ENCODE results near the gene ITPRID1.

Gene ITPRID1

DNA sequence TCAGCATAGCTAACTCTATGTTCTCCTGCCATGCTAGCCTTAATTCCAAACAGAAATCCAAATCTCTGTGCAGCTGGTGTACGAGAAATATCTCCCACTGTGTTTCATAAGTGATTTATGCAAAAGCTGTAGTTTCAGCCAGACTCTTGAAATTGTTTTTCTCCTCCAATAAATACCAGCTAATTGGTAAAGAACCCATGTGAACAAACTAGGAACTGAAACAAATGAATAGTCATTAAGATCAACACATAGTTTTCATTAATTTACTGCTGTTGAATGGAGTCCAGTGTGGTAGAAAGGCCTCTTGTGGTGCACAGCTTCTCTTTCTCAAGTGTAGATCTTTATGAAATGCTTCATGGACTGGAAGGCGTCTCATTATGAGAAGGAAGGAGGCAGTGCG, 191.5 kb downstream of the ITPRID1 start:
- in situ Hi-C loops (cut with MboI; ENCODE audit: low sequenced_read_pairs, unreplicated experiment), result no loop called here
- no peak for DNase-seq (ENCODE audit: low spot score)
- TF ChIP-seq, protein P1, sequence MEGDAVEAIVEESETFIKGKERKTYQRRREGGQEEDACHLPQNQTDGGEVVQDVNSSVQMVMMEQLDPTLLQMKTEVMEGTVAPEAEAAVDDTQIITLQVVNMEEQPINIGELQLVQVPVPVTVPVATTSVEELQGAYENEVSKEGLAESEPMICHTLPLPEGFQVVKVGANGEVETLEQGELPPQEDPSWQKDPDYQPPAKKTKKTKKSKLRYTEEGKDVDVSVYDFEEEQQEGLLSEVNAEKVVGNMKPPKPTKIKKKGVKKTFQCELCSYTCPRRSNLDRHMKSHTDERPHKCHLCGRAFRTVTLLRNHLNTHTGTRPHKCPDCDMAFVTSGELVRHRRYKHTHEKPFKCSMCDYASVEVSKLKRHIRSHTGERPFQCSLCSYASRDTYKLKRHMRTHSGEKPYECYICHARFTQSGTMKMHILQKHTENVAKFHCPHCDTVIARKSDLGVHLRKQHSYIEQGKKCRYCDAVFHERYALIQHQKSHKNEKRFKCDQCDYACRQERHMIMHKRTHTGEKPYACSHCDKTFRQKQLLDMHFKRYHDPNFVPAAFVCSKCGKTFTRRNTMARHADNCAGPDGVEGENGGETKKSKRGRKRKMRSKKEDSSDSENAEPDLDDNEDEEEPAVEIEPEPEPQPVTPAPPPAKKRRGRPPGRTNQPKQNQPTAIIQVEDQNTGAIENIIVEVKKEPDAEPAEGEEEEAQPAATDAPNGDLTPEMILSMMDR (IDR thresholded peaks at IDR 0.05; ENCODE audit: borderline replicate concordance, control extremely low read depth, extremely low read depth, insufficient read depth, missing control alignments), result no peak

DNA sequence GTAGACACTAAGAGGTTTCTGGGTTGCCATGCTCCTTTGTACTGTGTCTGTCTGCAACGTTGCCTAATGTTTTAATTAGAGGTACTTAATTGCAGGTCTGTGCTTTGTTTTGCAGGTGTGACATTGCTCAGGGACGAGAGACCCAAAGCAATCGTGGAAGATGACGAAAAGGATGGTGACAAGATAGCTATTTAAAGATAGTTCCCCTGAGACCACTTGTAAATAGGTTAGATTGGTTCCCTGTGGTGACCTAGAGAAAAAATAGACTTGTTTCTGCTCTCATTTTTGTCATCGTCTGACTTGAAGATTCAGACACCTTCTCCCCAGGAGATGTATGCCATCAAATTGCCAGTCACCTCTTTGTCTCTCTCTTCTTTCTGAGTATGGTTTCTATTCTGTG, 193.2 kb downstream of the ITPRID1 start:
- DNase-seq (ENCODE audit: low spot score), result no peak
- TF ChIP-seq, protein P1 (IDR thresholded peaks at IDR 0.05; ENCODE audit: borderline replicate concordance, control extremely low read depth, extremely low read depth, insufficient read depth, missing control alignments), result no peak
- in situ Hi-C loops (cut with MboI; ENCODE audit: low sequenced_read_pairs, unreplicated experiment), result no loop called here

All from GM13976 (cell line).